MM.1S (cell line): Measurements from ENCODE around the gene CNOT6.

Source experiments
- DNase-seq: peaks from one replicate; pipeline ENCODE4 v3.0.0-alpha.2; 2015
- H2AFZ ChIP-seq: fragments of 300-600 bp; sonication (generic); 2 replicates; pipeline ENCODE4 v1.6.0; 2016; ENCODE audit warnings: antibody characterized with exemption, low read length
- H3F3A ChIP-seq: fragments of 300-600 bp; sonication (generic); 2 replicates; pipeline ENCODE4 v1.6.1; 2016; ENCODE audit warnings: mild to moderate bottlenecking, antibody characterized with exemption, low read length, moderate library complexity, mixed read lengths; ENCODE audit not compliant: insufficient read depth
- H3K27ac ChIP-seq: fragments of 300-600 bp; sonication (generic); 2 replicates; pipeline ENCODE4 v1.5.1; 2016; ENCODE audit warnings: mild to moderate bottlenecking, low read length
- H3K27me3 ChIP-seq: fragments of 300-600 bp; sonication (generic); replicated peaks from 2 replicates; pipeline ENCODE4 v1.6.0; 2016; ENCODE audit warnings: low read length; ENCODE audit not compliant: insufficient read depth
- H3K36me3 ChIP-seq: fragments of 300-600 bp; sonication (generic); replicated peaks from 2 replicates; pipeline ENCODE4 v1.6.1; 2016; ENCODE audit warnings: mild to moderate bottlenecking, low read length, mixed read lengths; ENCODE audit not compliant: insufficient read depth
- H3K4me1 ChIP-seq: fragments of 300-600 bp; sonication (generic); 2 replicates; pipeline ENCODE4 v1.6.1; 2016; ENCODE audit warnings: low read length, mixed read lengths
- H3K4me2 ChIP-seq: fragments of 300-600 bp; sonication (generic); 2 replicates; pipeline ENCODE4 v1.6.0; 2016; ENCODE audit warnings: low read depth, low read length
- H3K4me3 ChIP-seq: fragments of 300-600 bp; sonication (generic); 2 replicates; pipeline ENCODE4 v1.5.1; 2016; ENCODE audit warnings: low read length, mixed read lengths
- H3K79me2 ChIP-seq: fragments of 300-600 bp; sonication (generic); 2 replicates; pipeline ENCODE4 v1.6.1; 2016; ENCODE audit warnings: mixed run types, low read length, mixed read lengths
- H3K9ac ChIP-seq: fragments of 300-600 bp; sonication (generic); 2 replicates; pipeline ENCODE4 v1.6.1; 2016; ENCODE audit warnings: low read length, mixed read lengths
- H3K9me2 ChIP-seq: fragments of 300-600 bp; sonication (generic); replicated peaks from 2 replicates; pipeline ENCODE4 v1.6.1; 2016; ENCODE audit warnings: mild to moderate bottlenecking, low read length, mixed read lengths; ENCODE audit not compliant: insufficient read depth
- H3K9me3 ChIP-seq: fragments of 300-600 bp; sonication (generic); replicated peaks from 2 replicates; pipeline ENCODE4 v1.6.1; 2016; ENCODE audit warnings: mild to moderate bottlenecking, low read length, mixed read lengths; ENCODE audit not compliant: insufficient read depth
- H4K20me1 ChIP-seq: fragments of 300-600 bp; sonication (generic); 2 replicates; pipeline ENCODE4 v1.6.1; 2016; ENCODE audit warnings: mild to moderate bottlenecking, low read length, moderate library complexity, mixed read lengths; ENCODE audit not compliant: insufficient read depth
- EZH2 ChIP-seq: fragments of 300-600 bp; sonication (generic); optimal IDR thresholded peaks from 2 replicates; pipeline ENCODE3; 2017; ENCODE audit warnings: low read depth, mild to moderate bottlenecking, antibody characterized with exemption, low read length, mixed read lengths
- EZH2phosphoT487 ChIP-seq: fragments of 300-600 bp; sonication (generic); IDR thresholded peaks from 2 replicates; pipeline ENCODE4 v1.6.1; 2018; ENCODE audit warnings: antibody characterized with exemption, low read length
- TF ChIP-seq, protein P1 (sequence below): fragments of 300-600 bp; sonication (generic); IDR thresholded peaks from 2 replicates; pipeline ENCODE4 v1.5.1; 2016; ENCODE audit warnings: antibody characterized with exemption, low read length, mixed read lengths

Gene CNOT6

GRCh38 chr5:180494060-180494509 lies at the start of gene CNOT6:
Gene CNOT6 (plus strand): TSS chr5:180494379. CDS start chr5:180529277, 34,898 bp downstream.
- peak within 1 kb of the TSS; percentile 90 for H3K9ac ChIP-seq
- no peaks in the 10 kb centered on the region for H3F3A ChIP-seq
- peak within 1 kb of the TSS; percentile 86 for H3K4me2 ChIP-seq
- peak within 1 kb of the TSS; percentile 88 for H2AFZ ChIP-seq
- H3K4me1 ChIP-seq: peaks cover 4% of the 10 kb centered on the region; the same call in 1 of the 2 replicates
- peaks cover 47% of the 10 kb centered on the region for H3K79me2 ChIP-seq
- H3K9me2 ChIP-seq: no peaks in the 10 kb centered on the region
- no peaks in the 10 kb centered on the region for H3K36me3 ChIP-seq
- peak within 1 kb of the TSS; percentile 90 for H3K4me3 ChIP-seq
- no peak for TF ChIP-seq EZH2
- TF ChIP-seq, protein P1, sequence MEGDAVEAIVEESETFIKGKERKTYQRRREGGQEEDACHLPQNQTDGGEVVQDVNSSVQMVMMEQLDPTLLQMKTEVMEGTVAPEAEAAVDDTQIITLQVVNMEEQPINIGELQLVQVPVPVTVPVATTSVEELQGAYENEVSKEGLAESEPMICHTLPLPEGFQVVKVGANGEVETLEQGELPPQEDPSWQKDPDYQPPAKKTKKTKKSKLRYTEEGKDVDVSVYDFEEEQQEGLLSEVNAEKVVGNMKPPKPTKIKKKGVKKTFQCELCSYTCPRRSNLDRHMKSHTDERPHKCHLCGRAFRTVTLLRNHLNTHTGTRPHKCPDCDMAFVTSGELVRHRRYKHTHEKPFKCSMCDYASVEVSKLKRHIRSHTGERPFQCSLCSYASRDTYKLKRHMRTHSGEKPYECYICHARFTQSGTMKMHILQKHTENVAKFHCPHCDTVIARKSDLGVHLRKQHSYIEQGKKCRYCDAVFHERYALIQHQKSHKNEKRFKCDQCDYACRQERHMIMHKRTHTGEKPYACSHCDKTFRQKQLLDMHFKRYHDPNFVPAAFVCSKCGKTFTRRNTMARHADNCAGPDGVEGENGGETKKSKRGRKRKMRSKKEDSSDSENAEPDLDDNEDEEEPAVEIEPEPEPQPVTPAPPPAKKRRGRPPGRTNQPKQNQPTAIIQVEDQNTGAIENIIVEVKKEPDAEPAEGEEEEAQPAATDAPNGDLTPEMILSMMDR: no peak
- no peak for TF ChIP-seq EZH2phosphoT487
- DNase-seq: peak; percentile 90
- H3K27me3 ChIP-seq: no peaks in the 10 kb centered on the region
- H3K27ac ChIP-seq: peak within 1 kb of the TSS; percentile 71; the same call in 1 of the 2 replicates
- no peaks in the 10 kb centered on the region for H3K9me3 ChIP-seq
- H4K20me1 ChIP-seq: peaks cover 4% of the 10 kb centered on the region; the same call in 1 of the 2 replicates

DNA sequence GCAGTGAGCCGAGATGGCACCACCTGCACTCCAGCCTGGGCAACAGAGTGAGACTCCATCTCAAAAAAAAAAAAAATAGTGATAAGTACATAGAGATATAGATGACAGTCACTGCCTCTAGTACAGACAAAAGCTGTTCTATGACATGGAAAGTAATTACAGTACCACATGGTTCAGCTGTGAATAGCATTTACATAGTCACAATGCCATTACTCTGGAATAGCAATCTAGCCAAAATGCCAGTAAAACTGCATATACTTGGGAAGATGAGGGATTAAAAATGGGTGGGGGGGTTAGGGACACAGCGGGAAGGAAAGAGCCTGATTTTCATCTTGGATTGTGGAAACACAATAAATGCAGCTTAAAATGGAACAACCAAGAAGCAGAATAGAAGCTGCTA lies 39.4 kb upstream of the CNOT6 start:
- Histone ChIP-seq H2AFZ (no peak overlapping the region), H4K20me1 (no peaks in the 10 kb centered on the region), H3K79me2 (no peaks in the 10 kb centered on the region), H3K9ac (no peak overlapping the region), H3K4me2 (no peak overlapping the region), H3K27ac (no peak overlapping the region), H3K4me3 (no peak overlapping the region), H3K4me1 (no peaks in the 10 kb centered on the region), H3K27me3 (peaks cover 19% of the 10 kb centered on the region; the same call in 1 of the 2 replicates), H3K36me3 (no peaks in the 10 kb centered on the region), H3F3A (no peaks in the 10 kb centered on the region), H3K9me2 (no peaks in the 10 kb centered on the region), H3K9me3 (no peaks in the 10 kb centered on the region)
- TF ChIP-seq EZH2phosphoT487 (no peak), EZH2 (no peak)
- TF ChIP-seq, protein P1: no peak
- DNase-seq: no peak

DNA sequence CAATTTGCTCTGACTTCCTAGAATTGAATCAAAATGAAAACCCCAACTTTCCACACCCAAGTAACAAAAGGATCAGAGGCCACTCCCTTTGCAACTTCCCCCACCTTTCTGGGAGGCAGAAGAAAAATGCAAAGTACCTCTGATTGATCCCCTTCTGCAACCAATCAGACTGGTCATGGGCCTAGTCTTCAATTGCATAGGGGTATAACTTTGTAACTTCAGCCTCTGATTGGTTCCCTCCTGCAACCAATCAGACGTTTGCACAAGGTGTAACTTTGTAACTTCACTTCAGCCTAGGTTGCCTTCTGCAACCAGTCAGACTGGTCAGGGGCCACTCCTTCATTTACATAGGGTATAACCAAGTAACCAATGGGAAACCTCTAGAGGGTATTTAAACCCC lies 38.3 kb upstream of the CNOT6 start:
- no peak overlapping the region for H3K27ac ChIP-seq
- DNase-seq: no peak
- H4K20me1 ChIP-seq: no peaks in the 10 kb centered on the region
- no peak overlapping the region for H2AFZ ChIP-seq
- no peaks in the 10 kb centered on the region for H3K9me3 ChIP-seq
- no peaks in the 10 kb centered on the region for H3K9me2 ChIP-seq
- H3F3A ChIP-seq: no peaks in the 10 kb centered on the region
- H3K9ac ChIP-seq: no peak overlapping the region
- H3K79me2 ChIP-seq: no peaks in the 10 kb centered on the region
- no peaks in the 10 kb centered on the region for H3K36me3 ChIP-seq
- no peak overlapping the region for H3K4me2 ChIP-seq
- H3K27me3 ChIP-seq: peaks cover 21% of the 10 kb centered on the region
- no peaks in the 10 kb centered on the region for H3K4me1 ChIP-seq
- TF ChIP-seq, protein P1: no peak
- no peak for TF ChIP-seq EZH2
- TF ChIP-seq EZH2phosphoT487: no peak
- H3K4me3 ChIP-seq: no peak overlapping the region
